Effector CD8-positive, alpha-beta T cell (primary cell): ENCODE data around the gene CCT6A.
A peak's percentile ranks its signal among the peaks of the same experiment; 100 is the strongest.
"Not testable (repeated sequence)": the region's sequence is repeated elsewhere in the genome, so short reads cannot be mapped to it uniquely, and the experiment has no call there.

Experiments used
- DNase-seq: peaks from one replicate; lab custom pipeline; 2025; lab: John Stamatoyannopoulos, UW

The CCT6A gene

GRCh38 chr7:56098187-56099008 is 46.8 kb downstream of the CCT6A start:
- DNase-seq = not testable (repeated sequence)

DNA sequence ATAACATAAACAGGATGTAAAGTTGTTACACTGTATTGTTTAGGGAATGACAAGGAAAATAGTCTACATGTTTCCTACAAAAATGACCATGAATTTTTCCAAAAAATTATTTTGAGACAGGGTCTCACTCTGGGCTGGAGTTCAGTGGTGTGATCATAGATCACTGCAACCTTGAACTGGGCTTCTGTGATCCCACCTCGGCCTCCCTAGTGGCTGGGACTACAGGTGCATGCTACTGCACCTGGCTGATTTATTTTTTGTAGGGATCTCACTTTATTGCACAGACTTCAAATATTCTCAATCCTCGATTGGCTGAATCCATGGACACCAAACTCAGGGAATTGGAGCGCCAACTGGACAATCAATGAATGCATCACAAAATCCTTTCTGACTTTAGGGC is 48.1 kb downstream of the CCT6A start:
- no peak for DNase-seq

DNA sequence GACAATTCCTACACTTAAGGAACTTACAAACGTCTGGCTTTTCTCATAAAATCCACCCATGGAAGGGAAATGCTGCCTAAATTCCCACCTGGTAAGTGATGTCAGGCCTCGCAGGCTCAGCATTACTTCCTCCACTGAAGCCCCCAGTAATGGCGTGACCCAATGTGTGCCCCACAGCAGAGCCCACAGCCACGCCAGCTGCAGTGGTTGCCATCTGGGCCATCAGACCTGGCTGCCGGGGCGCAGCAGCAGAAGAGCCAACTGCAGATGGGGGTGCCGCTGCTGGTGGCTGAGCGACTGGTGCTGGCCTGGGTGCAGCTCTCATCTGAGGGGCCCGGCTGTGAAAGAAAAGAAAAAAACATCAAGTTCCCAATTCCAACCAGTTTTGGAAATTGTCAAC is 52.6 kb downstream of the CCT6A start:
- DNase-seq = not testable (repeated sequence)

GRCh38 chr7:56105508-56105907 is 53.9 kb downstream of the CCT6A start:
- DNase-seq = no peak

- peak; percentile 84 for DNase-seq
Measured at GRCh38 chr7:56106108-56107073, 54.8 kb downstream of the CCT6A start, which contains the start of gene CHCHD2. CHCHD2 (minus strand) TSS chr7:56106476; CDS start chr7:56106413, 63 bp downstream.

- no peak for DNase-seq
Measured at GRCh38 chr7:56107954-56108258, 56.3 kb downstream of the CCT6A start.

- no peak for DNase-seq
Measured at GRCh38 chr7:56110611-56111010, 59.0 kb downstream of the CCT6A start.

GRCh38 chr7:56112244-56112643 is 60.7 kb downstream of the CCT6A start:
- not testable (repeated sequence) for DNase-seq
